Ammon's horn (tissue), 1 donor: Measurements from ENCODE around the gene NDUFB3.
"Not testable (repeated sequence)": the region's sequence is repeated elsewhere in the genome, so short reads cannot be mapped to it uniquely, and the experiment has no call there.

Experiments
- DNase-seq: peaks from one replicate; pipeline ENCODE4 v3.0.0-alpha.2; 2016; ENCODE audit warnings: low spot score

Gene NDUFB3

GRCh38 chr2:201093573-201093972 lies 21.8 kb downstream of the NDUFB3 start:
- DNase-seq = no peak

- no peak for DNase-seq
These were observed 28.7 kb downstream of the NDUFB3 start for GRCh38 chr2:201100497-201100896.

GRCh38 chr2:201105759-201106158 lies 34.0 kb downstream of the NDUFB3 start:
- DNase-seq = no peak

- no peak for DNase-seq
These were observed 35.8 kb downstream of the NDUFB3 start for GRCh38 chr2:201107624-201108023.

DNA sequence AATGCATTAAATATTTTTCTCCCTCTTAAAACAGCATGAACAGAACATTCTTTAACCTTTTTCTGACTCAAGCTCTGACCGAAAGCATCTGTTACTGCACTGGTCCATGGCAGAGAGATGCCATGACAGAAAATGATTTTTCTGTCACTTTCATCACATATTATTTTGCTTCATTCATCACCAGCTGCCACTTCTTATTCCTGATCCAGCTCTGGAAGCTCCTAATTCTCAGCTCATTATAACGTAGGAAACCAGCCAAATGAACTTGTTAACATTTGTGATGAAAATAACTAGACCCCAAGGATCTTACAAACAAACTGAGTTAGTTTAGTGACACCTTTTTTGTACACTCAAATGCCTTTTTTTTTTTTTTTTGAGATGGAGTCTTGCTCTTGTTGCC lies 36.5 kb downstream of the NDUFB3 start:
- no peak for DNase-seq

GRCh38 chr2:201109186-201109585 lies 37.4 kb downstream of the NDUFB3 start:
- DNase-seq = no peak

- no peak for DNase-seq
These were observed 38.8 kb downstream of the NDUFB3 start for GRCh38 chr2:201110615-201111014.

DNA sequence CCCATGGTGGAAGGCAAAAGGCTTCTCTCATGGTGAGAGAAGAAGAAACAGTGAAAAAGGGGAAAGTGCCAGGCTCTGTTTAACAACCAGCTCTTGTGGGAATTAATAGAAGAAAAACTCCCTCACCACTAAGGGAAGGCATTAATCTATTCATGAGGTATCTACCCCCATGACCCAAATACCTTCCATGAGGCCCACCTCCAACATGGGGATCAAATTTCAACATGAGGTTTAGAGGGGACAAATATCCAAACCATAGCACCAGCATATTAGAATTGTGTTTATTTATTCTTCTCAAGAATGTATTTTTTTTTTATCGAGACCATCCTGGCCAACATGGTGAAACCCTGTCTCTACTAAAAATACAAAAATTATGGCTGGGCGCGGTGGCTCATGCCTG lies 39.3 kb downstream of the NDUFB3 start:
- no peak for DNase-seq

GRCh38 chr2:201114350-201114749 lies 42.5 kb downstream of the NDUFB3 start:
- no peak for DNase-seq

GRCh38 chr2:201114846-201115245 lies 43.0 kb downstream of the NDUFB3 start:
- DNase-seq = no peak

DNA sequence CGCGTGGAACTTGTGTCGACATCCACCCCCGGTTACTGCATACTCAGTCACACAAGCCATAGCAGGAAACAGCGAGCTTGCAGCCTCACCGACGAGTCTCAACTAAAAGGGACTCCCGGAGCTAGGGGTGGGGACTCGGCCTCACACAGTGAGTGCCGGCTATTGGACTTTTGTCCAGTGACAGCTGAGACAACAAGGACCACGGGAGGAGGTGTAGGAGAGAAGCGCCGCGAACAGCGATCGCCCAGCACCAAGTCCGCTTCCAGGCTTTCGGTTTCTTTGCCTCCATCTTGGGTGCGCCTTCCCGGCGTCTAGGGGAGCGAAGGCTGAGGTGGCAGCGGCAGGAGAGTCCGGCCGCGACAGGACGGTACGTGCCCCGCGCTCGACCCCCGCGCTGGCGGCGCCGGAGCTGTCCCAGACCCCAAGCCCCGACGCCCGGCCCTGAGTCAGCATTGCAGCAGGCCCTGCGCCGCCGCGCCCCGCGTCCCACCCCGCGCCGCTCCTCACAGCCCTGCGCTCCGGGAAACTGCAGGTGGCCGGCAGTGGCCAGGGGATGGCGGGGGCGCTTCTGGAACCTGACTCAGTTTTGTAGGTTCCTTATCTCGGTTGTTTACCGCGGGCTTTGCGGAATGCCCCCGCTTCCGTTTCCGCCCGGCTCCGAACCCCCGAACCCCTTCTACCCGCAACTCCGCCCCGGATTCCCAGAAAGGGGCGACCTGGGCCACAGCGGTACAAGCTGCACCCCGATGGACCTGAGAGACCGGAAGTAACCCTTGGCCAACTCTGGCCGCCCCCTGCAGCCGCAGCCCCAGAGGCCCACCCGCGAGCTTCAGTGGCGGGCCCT lies 44.5 kb downstream of the NDUFB3 start, which contains the start of gene CFLAR:
Gene CFLAR (plus strand): TSS at position 50 of the 844 bp plus-strand sequence. CDS start 13,702 bp downstream, outside the sequence.
- DNase-seq = peak; percentile 76

GRCh38 chr2:201116959-201117734 lies 45.3 kb downstream of the NDUFB3 start:
- peak; percentile 32 for DNase-seq

- not testable (repeated sequence) for DNase-seq
These were observed 45.9 kb downstream of the NDUFB3 start for GRCh38 chr2:201117735-201118094.

- DNase-seq = peak; percentile 88
These were observed 46.5 kb downstream of the NDUFB3 start for GRCh38 chr2:201118121-201118960.

DNA sequence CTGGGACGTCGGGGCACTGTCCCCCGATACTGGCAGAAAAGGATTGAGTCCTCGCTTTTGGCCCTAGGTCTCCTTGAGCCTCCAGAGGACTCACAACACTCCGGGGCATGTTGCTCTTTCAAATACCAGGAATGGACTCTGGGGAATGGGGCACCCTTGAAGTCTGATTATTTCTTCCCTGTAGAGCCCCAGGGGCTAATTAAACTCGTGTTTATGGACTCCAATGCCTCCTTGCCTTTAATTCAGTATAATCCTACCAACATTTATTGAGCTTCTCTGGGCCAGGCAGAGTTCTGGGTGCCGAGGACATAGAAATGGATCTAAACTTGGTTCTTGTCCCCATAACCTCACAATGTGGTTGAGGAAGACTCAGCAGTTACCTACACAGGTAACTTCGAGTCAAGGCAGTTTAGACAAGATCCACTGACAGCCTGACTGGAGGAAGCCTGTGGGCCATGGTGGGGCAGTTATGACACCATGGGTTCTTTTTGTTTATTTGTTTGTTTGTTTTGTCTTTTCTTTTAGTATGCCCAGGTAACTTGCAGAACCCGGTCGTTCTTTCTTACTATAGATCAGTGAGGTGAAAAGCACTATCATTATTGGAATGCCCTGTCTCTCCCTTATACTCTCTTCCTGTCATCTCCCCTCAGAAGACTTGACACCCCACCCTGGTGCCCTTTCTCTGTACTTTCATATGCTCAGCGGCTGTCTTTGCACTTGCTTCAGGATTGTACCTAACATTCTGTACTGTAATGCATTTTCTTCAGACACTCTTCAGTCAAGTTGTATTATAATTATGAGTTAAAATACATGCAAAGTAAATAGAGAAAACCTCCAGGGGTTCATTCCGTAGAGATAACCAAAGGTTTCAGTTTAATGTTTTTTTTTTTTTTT lies 47.4 kb downstream of the NDUFB3 start:
- DNase-seq = no peak

DNA sequence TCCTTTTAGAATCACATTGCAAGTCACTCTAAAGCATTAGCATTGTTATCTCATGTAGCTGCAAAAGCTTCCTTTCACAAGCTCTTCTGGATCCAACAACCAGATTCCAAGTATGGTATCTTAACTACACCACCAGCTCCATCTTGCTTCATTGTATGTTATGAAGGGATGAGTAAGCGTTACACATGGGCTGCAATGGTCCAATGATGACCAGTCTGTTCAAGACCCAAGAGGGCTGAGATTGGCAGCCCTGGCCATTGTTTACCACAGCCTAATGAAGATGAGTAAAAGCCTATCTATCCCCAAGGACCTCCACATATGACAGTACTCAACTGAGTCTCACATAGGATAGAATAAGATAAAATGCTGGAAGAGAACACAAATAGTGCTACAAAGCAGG lies 50.5 kb downstream of the NDUFB3 start:
- DNase-seq = no peak

GRCh38 chr2:201126308-201127151 lies 54.7 kb downstream of the NDUFB3 start:
- DNase-seq = no peak

GRCh38 chr2:201127152-201127511 lies 55.3 kb downstream of the NDUFB3 start:
- DNase-seq = no peak

DNA sequence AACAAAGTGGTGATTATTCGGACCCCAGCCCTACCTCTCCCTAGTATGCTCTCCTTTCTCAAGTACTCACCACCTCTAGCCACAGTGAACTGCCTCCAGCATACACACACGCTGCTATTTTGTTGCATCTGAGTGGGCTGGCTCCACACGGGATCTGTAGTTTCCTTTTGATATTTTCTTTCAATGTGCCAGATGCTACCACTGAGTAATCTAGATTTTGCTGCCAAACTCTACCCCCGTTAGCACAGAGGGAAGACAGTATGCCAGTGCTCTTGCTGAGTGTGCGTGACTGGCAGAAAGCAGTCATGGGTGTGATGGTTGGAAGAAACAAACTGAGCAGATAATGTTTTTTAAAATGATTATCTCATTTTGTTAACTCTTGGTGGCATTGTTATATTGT lies 55.8 kb downstream of the NDUFB3 start:
- peak; percentile 87 for DNase-seq

- DNase-seq = no peak
These were observed 56.2 kb downstream of the NDUFB3 start for GRCh38 chr2:201128033-201128432.
